GM12878 (cell line): Measurements from ENCODE around the gene FAM47E. TPM values are rescaled to one million over a fixed set of nuclear protein-coding genes. Genes with fewer than 3 reads are reported as not detected.

Experiments used
- ASH2L ChIP-seq: fragments of 300-600, 200-600 bp; sonication (generic); IDR thresholded peaks from 2 replicates; pipeline ENCODE4 v1.6.1; 2017; ENCODE audit warnings: low read depth, mild to moderate bottlenecking, borderline replicate concordance
- BACH1 ChIP-seq: fragments of 450-650 bp; IDR thresholded peaks from 2 replicates; pipeline ENCODE4 v1.6.1; 2017; ENCODE audit warnings: mild to moderate bottlenecking, borderline replicate concordance
- CBX5 ChIP-seq: sonication (generic); IDR thresholded peaks from 2 replicates; pipeline ENCODE4 v1.6.1; 2016; ENCODE audit warnings: low read depth, moderate library complexity, mild to moderate bottlenecking, inconsistent platforms
- CREB1 ChIP-seq: IDR thresholded peaks from 2 replicates; pipeline ENCODE4 v1.6.1; 2012; ENCODE audit warnings: low read depth, mild to moderate bottlenecking, inconsistent platforms
- ETV6 ChIP-seq, 2 experiments: fragments of 450-650 bp in 1 of 2; IDR thresholded peaks in 1 of 2; conservative IDR thresholded peaks in 1 of 2; 2 replicates each; pipeline ENCODE4 v1.6.1; 2014; ENCODE audit warnings: antibody characterized with exemption in 1 of 2, borderline replicate concordance in 1 of 2, low read depth in 1 of 2, mild to moderate bottlenecking in 1 of 2, moderate library complexity in 1 of 2
- FOS ChIP-seq: IDR thresholded peaks from 3 replicates; pipeline ENCODE4 v1.6.1; 2011; ENCODE audit warnings: borderline replicate concordance; ENCODE audit not compliant: insufficient read length; ENCODE audit errors: extremely low read depth
- JUNB ChIP-seq: IDR thresholded peaks from 2 replicates; pipeline ENCODE4 v1.6.1; 2016; ENCODE audit warnings: antibody characterized with exemption, mild to moderate bottlenecking
- MEF2A ChIP-seq: IDR thresholded peaks from 2 replicates; pipeline ENCODE4 v1.6.1; 2011; ENCODE audit warnings: low read depth, mild to moderate bottlenecking, low read length, moderate library complexity; ENCODE audit not compliant: insufficient read depth
- NFIC ChIP-seq: IDR thresholded peaks from 2 replicates; pipeline ENCODE4 v1.6.1; 2012; ENCODE audit warnings: low read depth, mild to moderate bottlenecking, inconsistent platforms, low read length, moderate library complexity
- POU2F2 ChIP-seq: IDR thresholded peaks from 3 replicates; pipeline ENCODE4 v1.6.1; 2011; ENCODE audit warnings: low read depth, mild to moderate bottlenecking, low read length, borderline replicate concordance
- RAD21 ChIP-seq: IDR thresholded peaks from 2 replicates; pipeline ENCODE4 v1.6.1; 2011; ENCODE audit warnings: mild to moderate bottlenecking, low read depth, low read length, moderate library complexity; ENCODE audit not compliant: insufficient read depth
- RAD51 ChIP-seq: fragments of 450-650 bp; IDR thresholded peaks from 2 replicates; pipeline ENCODE4 v1.6.1; 2016; ENCODE audit warnings: moderate library complexity, mild to moderate bottlenecking, inconsistent platforms
- RB1 ChIP-seq: fragments of 450-650 bp; formaldehyde crosslinking; IDR thresholded peaks from 2 replicates; pipeline ENCODE4 v1.6.1; 2017; ENCODE audit warnings: mild to moderate bottlenecking, borderline replicate concordance
- SREBF2 ChIP-seq: IDR thresholded peaks from 2 replicates; pipeline ENCODE4 v1.6.1; 2012; ENCODE audit warnings: mild to moderate bottlenecking, low read length
- STAT3 ChIP-seq: IDR thresholded peaks from 2 replicates; pipeline ENCODE4 v1.6.1; 2011; ENCODE audit warnings: low read depth, low read length, improper control_type of control experiment
- TCF3 ChIP-seq: IDR thresholded peaks from 2 replicates; pipeline ENCODE4 v1.6.1; 2012; ENCODE audit warnings: low read depth, mild to moderate bottlenecking, low read length, borderline replicate concordance; ENCODE audit not compliant: insufficient read depth
- ZBED1 ChIP-seq: IDR thresholded peaks from 2 replicates; pipeline ENCODE4 v1.6.1; 2016; ENCODE audit warnings: borderline replicate concordance
- ZNF24 ChIP-seq: fragments of 450-650 bp; IDR thresholded peaks from 2 replicates; pipeline ENCODE4 v1.6.1; 2017; ENCODE audit warnings: antibody characterized with exemption, mild to moderate bottlenecking
- polyA plus RNA-seq, 11 experiments: library from polyadenylated mRNA; depleted of rRNA in 4 of 11; unstranded in 6 of 11; stranded (reverse) in 5 of 11; fragments of >200 nt; fragmentation: Nextera tagmentation in 4 of 11; fragmentation: Illumina TruSeq in 1 of 11; extraction: Ambion mirVana in 4 of 11; extraction: Trizol in 1 of 11; gene quantifications; 1 replicate in 1 of 11; 2 replicates in 10 of 11; pipeline versions ENCODE4 v1.2.1 to v1.2.3, GENCODE V29; 2011 to 2016; ENCODE audit warnings: inconsistent platforms in 2 of 11, missing spikeins in 2 of 11, low read depth in 1 of 11
- total RNA-seq, 4 experiments: library from RNA; depleted of rRNA in 3 of 4; stranded (reverse); fragments of >200 nt in 3 of 4; fragmentation: Illumina TruSeq in 1 of 4; extraction: Trizol in 1 of 4; gene quantifications; 2 replicates each; pipeline versions ENCODE4 v1.2.1 to v1.2.3, GENCODE V29; 2013 to 2021
- TF ChIP-seq, protein P1 (sequence below): fragments of 450-650 bp; IDR thresholded peaks from 2 replicates; pipeline ENCODE4 v1.6.1; 2017; ENCODE audit warnings: borderline replicate concordance
- TF ChIP-seq, protein P2 (sequence below): fragments of 450-650 bp; IDR thresholded peaks from 2 replicates; pipeline ENCODE4 v1.6.1; 2014; ENCODE audit warnings: mild to moderate bottlenecking
- TF ChIP-seq, protein P3 (sequence below): IDR thresholded peaks from 2 replicates; pipeline ENCODE4 v1.6.1; 2012; ENCODE audit warnings: low read depth, low read length, improper control_type of control experiment
- TF ChIP-seq, protein P4 (sequence below): IDR thresholded peaks from 2 replicates; pipeline ENCODE4 v1.6.1; 2012; ENCODE audit warnings: low read length, inconsistent platforms
- TF ChIP-seq, protein P5 (sequence below): IDR thresholded peaks from 2 replicates; pipeline ENCODE4 v1.6.1; 2012; ENCODE audit warnings: low read depth, low read length, improper control_type of control experiment

Gene FAM47E
- total and polyA plus RNA-seq, 10 of the 15 experiments (the other 5 are each of a cell fraction or from before 2014, with no cell fraction given), result 0.03 TPM; not detected in 9

DNA sequence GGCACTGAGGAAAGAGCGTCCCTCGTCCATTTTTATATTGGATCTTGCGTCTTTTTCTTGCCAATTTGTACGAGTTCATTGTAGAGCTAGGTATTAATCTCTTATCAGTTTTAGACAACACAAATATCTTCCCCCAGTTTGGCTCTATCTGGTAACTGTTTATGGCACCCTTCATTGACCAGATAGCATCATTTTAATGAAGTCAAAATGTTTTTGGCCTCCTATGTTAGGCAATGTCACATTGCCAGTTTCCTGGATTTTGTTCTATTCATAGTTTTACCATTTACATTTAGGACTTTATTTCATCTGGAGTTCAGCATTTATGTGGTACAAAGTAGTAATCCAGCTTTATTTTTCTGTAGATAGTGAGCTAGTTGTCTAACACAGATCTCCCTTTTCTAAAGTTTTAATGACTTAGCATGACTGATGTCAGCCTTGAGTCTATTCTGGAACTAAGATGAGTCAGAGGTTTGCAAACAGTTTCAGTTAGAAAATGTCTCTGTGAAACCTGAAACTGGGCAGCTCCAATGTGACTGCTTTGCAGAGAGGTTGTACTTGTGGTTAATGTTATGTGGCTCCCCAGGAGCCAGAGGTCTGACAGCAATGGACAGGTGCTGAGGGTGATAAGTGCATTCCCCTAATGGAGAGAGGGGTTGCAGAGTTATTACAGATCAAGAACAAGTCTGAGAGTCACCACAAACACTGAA is 49.7 kb downstream of the FAM47E start (continued):
- TF ChIP-seq, protein P1, sequence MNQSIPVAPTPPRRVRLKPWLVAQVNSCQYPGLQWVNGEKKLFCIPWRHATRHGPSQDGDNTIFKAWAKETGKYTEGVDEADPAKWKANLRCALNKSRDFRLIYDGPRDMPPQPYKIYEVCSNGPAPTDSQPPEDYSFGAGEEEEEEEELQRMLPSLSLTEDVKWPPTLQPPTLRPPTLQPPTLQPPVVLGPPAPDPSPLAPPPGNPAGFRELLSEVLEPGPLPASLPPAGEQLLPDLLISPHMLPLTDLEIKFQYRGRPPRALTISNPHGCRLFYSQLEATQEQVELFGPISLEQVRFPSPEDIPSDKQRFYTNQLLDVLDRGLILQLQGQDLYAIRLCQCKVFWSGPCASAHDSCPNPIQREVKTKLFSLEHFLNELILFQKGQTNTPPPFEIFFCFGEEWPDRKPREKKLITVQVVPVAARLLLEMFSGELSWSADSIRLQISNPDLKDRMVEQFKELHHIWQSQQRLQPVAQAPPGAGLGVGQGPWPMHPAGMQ, result no peak
- no peak for TF ChIP-seq RB1
- TF ChIP-seq, protein P2, sequence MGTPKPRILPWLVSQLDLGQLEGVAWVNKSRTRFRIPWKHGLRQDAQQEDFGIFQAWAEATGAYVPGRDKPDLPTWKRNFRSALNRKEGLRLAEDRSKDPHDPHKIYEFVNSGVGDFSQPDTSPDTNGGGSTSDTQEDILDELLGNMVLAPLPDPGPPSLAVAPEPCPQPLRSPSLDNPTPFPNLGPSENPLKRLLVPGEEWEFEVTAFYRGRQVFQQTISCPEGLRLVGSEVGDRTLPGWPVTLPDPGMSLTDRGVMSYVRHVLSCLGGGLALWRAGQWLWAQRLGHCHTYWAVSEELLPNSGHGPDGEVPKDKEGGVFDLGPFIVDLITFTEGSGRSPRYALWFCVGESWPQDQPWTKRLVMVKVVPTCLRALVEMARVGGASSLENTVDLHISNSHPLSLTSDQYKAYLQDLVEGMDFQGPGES, result no peak
- peak; percentile 48; the same call in 1 of the 2 replicates for TF ChIP-seq ZBED1
- TF ChIP-seq MEF2A, result peak; percentile 94
- TF ChIP-seq ETV6 (conservative IDR thresholded peaks at IDR 0.05 in 1 of 2, IDR thresholded peaks at IDR 0.05 in 1 of 2; ENCODE audit: borderline replicate concordance in 1 of 2, low read depth in 1 of 2), result peak in 1 of 2 experiments; percentile 60; a peak in 1 of 4 replicates
- TF ChIP-seq BACH1, result no peak
- TF ChIP-seq SREBF2, result no peak
- no peak for TF ChIP-seq RAD51
- TF ChIP-seq, protein P3, sequence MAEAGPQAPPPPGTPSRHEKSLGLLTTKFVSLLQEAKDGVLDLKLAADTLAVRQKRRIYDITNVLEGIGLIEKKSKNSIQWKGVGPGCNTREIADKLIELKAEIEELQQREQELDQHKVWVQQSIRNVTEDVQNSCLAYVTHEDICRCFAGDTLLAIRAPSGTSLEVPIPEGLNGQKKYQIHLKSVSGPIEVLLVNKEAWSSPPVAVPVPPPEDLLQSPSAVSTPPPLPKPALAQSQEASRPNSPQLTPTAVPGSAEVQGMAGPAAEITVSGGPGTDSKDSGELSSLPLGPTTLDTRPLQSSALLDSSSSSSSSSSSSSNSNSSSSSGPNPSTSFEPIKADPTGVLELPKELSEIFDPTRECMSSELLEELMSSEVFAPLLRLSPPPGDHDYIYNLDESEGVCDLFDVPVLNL, result no peak
- TF ChIP-seq RAD21, result peak; percentile 21; the same call in 1 of the 2 replicates
- peak; percentile 88 for TF ChIP-seq CBX5
- TF ChIP-seq CREB1, result peak; percentile 64
- TF ChIP-seq POU2F2, result no peak
- TF ChIP-seq NFIC, result peak; percentile 91
- TF ChIP-seq, protein P4, sequence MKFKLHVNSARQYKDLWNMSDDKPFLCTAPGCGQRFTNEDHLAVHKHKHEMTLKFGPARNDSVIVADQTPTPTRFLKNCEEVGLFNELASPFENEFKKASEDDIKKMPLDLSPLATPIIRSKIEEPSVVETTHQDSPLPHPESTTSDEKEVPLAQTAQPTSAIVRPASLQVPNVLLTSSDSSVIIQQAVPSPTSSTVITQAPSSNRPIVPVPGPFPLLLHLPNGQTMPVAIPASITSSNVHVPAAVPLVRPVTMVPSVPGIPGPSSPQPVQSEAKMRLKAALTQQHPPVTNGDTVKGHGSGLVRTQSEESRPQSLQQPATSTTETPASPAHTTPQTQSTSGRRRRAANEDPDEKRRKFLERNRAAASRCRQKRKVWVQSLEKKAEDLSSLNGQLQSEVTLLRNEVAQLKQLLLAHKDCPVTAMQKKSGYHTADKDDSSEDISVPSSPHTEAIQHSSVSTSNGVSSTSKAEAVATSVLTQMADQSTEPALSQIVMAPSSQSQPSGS, result peak; percentile 90
- no peak for TF ChIP-seq ASH2L
- peak; percentile 81; the same call in 1 of the 2 replicates for TF ChIP-seq TCF3
- TF ChIP-seq ZNF24, result no peak
- no peak for TF ChIP-seq FOS
- TF ChIP-seq, protein P5, sequence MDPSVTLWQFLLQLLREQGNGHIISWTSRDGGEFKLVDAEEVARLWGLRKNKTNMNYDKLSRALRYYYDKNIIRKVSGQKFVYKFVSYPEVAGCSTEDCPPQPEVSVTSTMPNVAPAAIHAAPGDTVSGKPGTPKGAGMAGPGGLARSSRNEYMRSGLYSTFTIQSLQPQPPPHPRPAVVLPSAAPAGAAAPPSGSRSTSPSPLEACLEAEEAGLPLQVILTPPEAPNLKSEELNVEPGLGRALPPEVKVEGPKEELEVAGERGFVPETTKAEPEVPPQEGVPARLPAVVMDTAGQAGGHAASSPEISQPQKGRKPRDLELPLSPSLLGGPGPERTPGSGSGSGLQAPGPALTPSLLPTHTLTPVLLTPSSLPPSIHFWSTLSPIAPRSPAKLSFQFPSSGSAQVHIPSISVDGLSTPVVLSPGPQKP, result no peak
- TF ChIP-seq JUNB, result peak; percentile 85
- no peak for TF ChIP-seq STAT3
